Transverse colon (tissue), 4 donors: ENCODE data around the gene MAML1. TPM values are rescaled to one million over a fixed set of nuclear protein-coding genes. Genes with fewer than 3 reads are reported as not detected.

Source experiments
- DNase-seq: peaks from one replicate; pipeline ENCODE4 v3.0.0-alpha.2; 2019
- H3K27ac ChIP-seq, 4 donors: fragments of 200-600 bp; sonication (generic); 2 replicates each; pipeline ENCODE4 v1.5.1; 2016 to 2018; ENCODE audit warnings: inconsistent platforms in 4 of 4
- H3K27me3 ChIP-seq: fragments of 200-600 bp; sonication (generic); 2 replicates; pipeline ENCODE4 v1.5.1; 2017; ENCODE audit warnings: inconsistent platforms
- H3K36me3 ChIP-seq, 4 donors: fragments of 200-600 bp; sonication (generic); 2 replicates each; pipeline ENCODE4 v1.5.1; 2017 to 2019; ENCODE audit warnings: inconsistent platforms in 4 of 4
- H3K4me1 ChIP-seq, 4 donors: fragments of 200-600 bp; sonication (generic); 2 replicates each; pipeline ENCODE4 v1.5.1; 2017 to 2020; ENCODE audit warnings: inconsistent platforms in 4 of 4
- H3K4me3 ChIP-seq, 4 donors: fragments of 200-600 bp; sonication (generic); 1 replicate in 1 of 4; 2 replicates in 3 of 4; pipeline versions ENCODE4 v1.5.1 to v1.6.1; 2017 to 2019; ENCODE audit warnings: inconsistent platforms in 4 of 4
- H3K9me3 ChIP-seq, 2 donors: fragments of 200-600 bp; sonication (generic); 2 replicates each; pipeline ENCODE4 v1.5.1; 2017 to 2019; ENCODE audit warnings: inconsistent platforms in 2 of 2
- CTCF ChIP-seq, 5 experiments: fragments of 200-600 bp in 3 of 5; fragments of 450-650 bp in 2 of 5; sonication (generic) in 3 of 5; IDR thresholded peaks; 1 replicate in 2 of 5; 2 replicates in 3 of 5; pipeline ENCODE4 v1.5.1; 2016 to 2017; ENCODE audit warnings: antibody characterized with exemption in 5 of 5, inconsistent platforms in 3 of 5, mild to moderate bottlenecking in 2 of 5, moderate library complexity in 1 of 5
- EP300 ChIP-seq: sonication (generic); formaldehyde crosslinking; IDR thresholded peaks from one replicate; pipeline ENCODE4 v1.6.1; 2017; ENCODE audit warnings: antibody characterized with exemption, low read depth
- POLR2A ChIP-seq: fragments of 450-650 bp; IDR thresholded peaks from one replicate; pipeline ENCODE4 v1.6.1; 2016; ENCODE audit warnings: antibody characterized with exemption, mild to moderate bottlenecking, moderate library complexity
- POLR2AphosphoS5 ChIP-seq, 3 donors: sonication (generic); formaldehyde crosslinking; IDR thresholded peaks; one replicate each; pipeline ENCODE4 v1.6.1; 2016; ENCODE audit warnings: antibody characterized with exemption in 3 of 3
- WGBS, 2 donors: methylation state at CpG; one replicate each; pipeline ENCODE4 v1.1.5; 2018; ENCODE audit warnings: low coverage in 1 of 2; 5-methylcytosine and 5-hydroxymethylcytosine counted together
- in situ Hi-C, 4 donors: fragments of 200-750 bp; cut with MboI; loops; one replicate each; pipeline versions ENCODE4 v1.15.0 to v1.15.1; 2017; ENCODE audit warnings: low sequenced_read_pairs in 3 of 4, low pct_ligation_motif_present in 1 of 4, low pct_unique_long_range_greater_than_20kb in 1 of 4
- intact Hi-C: fragments of 100-400 bp; cut with DNase I; formaldehyde crosslinking; loops from one replicate; pipeline ENCODE4 v1.15.1; 2023; ENCODE audit warnings: low total_unique reads
- total RNA-seq, 4 donors: library from RNA; depleted of rRNA; stranded (reverse); fragments of >200 nt; gene quantifications; one replicate each; pipeline ENCODE4 v1.1.0, GENCODE V29; 2016

The MAML1 gene
- total RNA-seq, 4 donors from 2014 or later: 22.8 to 28.7 (median 27.3) TPM

GRCh38 chr5:179727106-179727505 lies 5.5 kb upstream of the MAML1 start:
- no peak overlapping the region for H3K4me3 ChIP-seq
- DNase-seq: no peak
- no peak for TF ChIP-seq EP300
- no peak for TF ChIP-seq POLR2AphosphoS5 (IDR thresholded peaks at IDR 0.05)
- no peak for TF ChIP-seq POLR2A
- no peak for TF ChIP-seq CTCF (IDR thresholded peaks at IDR 0.05)
- intact Hi-C loops: no loop called here
- H3K4me1 ChIP-seq: peaks cover 2 to 11% (median 6%) of the 10 kb centered on the region in 4 donors
- peaks cover 0 to 77% (median 44%) of the 10 kb centered on the region in 4 donors for H3K36me3 ChIP-seq
- no peak overlapping the region for H3K27ac ChIP-seq
- 54 to 85% methylated on average over 4 to 6 of the region's 6 CpGs for WGBS, 2 donors
- H3K9me3 ChIP-seq: no peaks in the 10 kb centered on the region
- H3K27me3 ChIP-seq: no peaks in the 10 kb centered on the region
- in situ Hi-C loops: no loop called here

- Histone ChIP-seq H3K4me3 (no peak overlapping the region), H3K27me3 (no peaks in the 10 kb centered on the region), H3K36me3 (peaks cover 0 to 56% (median 33%) of the 10 kb centered on the region in 4 donors), H3K9me3 (no peaks in the 10 kb centered on the region), H3K27ac (no peak overlapping the region), H3K4me1 (peaks cover 3 to 19% (median 12%) of the 10 kb centered on the region in 4 donors)
- TF ChIP-seq POLR2A (no peak), CTCF (IDR thresholded peaks at IDR 0.05) (no peak), EP300 (no peak), POLR2AphosphoS5 (IDR thresholded peaks at IDR 0.05) (no peak)
- in situ Hi-C loops: no loop called here
- 47 to 77% methylated on average over 3 to 4 of the region's 4 CpGs for WGBS, 2 donors
- intact Hi-C loops: no loop called here
- DNase-seq: no peak
Observed at GRCh38 chr5:179729303-179729702, 3.3 kb upstream of the MAML1 start.

- peaks cover 7 to 23% (median 16%) of the 10 kb centered on the region in 4 donors for H3K4me1 ChIP-seq
- no peaks in the 10 kb centered on the region for H3K9me3 ChIP-seq
- intact Hi-C loops: loop anchor here (5.0 kb wide), 1 partner anchor 78 kb away; the partner anchor contains the start of gene MGAT4B
- H3K4me3 ChIP-seq: no peak overlapping the region
- DNase-seq: no peak
- H3K27me3 ChIP-seq: no peaks in the 10 kb centered on the region
- H3K36me3 ChIP-seq: peaks cover 0 to 52% (median 31%) of the 10 kb centered on the region in 4 donors
- in situ Hi-C loops: no loop called here
- no peak overlapping the region for H3K27ac ChIP-seq
- TF ChIP-seq POLR2A (no peak), CTCF (IDR thresholded peaks at IDR 0.05) (no peak), EP300 (no peak), POLR2AphosphoS5 (IDR thresholded peaks at IDR 0.05) (no peak)
- WGBS, 2 donors: 71 to 72% methylated on average over 3 of the region's 3 CpGs
Observed at GRCh38 chr5:179729727-179730126, 2.9 kb upstream of the MAML1 start.

GRCh38 chr5:179730356-179730755 lies 2.3 kb upstream of the MAML1 start:
- H3K36me3 ChIP-seq: peaks cover 0 to 46% (median 28%) of the 10 kb centered on the region in 4 donors
- in situ Hi-C loops: no loop called here

More at GRCh38 chr5:179730356-179730755, 2.3 kb upstream of the MAML1 start:
- DNase-seq: no peak
- Histone ChIP-seq H3K4me3 (no peak overlapping the region), H3K9me3 (no peaks in the 10 kb centered on the region), H3K4me1 (peaks cover 13 to 29% (median 21%) of the 10 kb centered on the region in 4 donors), H3K27ac (peak overlapping the region in 1 of 4 donors; percentile 99), H3K27me3 (no peaks in the 10 kb centered on the region)
- intact Hi-C loops: loop anchor here (5.0 kb wide), 1 partner anchor 77 kb away; the partner anchor contains the start of gene MGAT4B
- 72 to 77% methylated on average over 3 of the region's 3 CpGs for WGBS, 2 donors
- no peak for TF ChIP-seq EP300
- TF ChIP-seq POLR2A: no peak
- no peak for TF ChIP-seq CTCF (IDR thresholded peaks at IDR 0.05)
- no peak for TF ChIP-seq POLR2AphosphoS5 (IDR thresholded peaks at IDR 0.05)
